ENCODE data around the gene RFNG. TPM values are rescaled to one million over a fixed set of nuclear protein-coding genes. Genes with fewer than 3 reads are reported as not detected.

The RFNG gene
- total RNA-seq, 1 experiment from 2014 or later: 35.1 TPM

- DNase-seq (ENCODE audit: low read depth): no peak
These were observed 23.4 kb downstream of the RFNG start for GRCh38 chr17:82028246-82028645.

- DNase-seq (ENCODE audit: low read depth): no peak
These were observed 26.1 kb downstream of the RFNG start for GRCh38 chr17:82025401-82026107.

GRCh38 chr17:82024859-82025258 lies 26.8 kb downstream of the RFNG start:
- no peak for DNase-seq (ENCODE audit: low read depth)

GRCh38 chr17:82023447-82024241 lies 28.0 kb downstream of the RFNG start:
- peak; percentile 49 for DNase-seq (ENCODE audit: low read depth)

GRCh38 chr17:82022981-82023446 lies 28.6 kb downstream of the RFNG start, which contains the start of gene LRRC45:
LRRC45 (plus strand) TSS chr17:82023305; CDS start chr17:82023644, 339 bp downstream.
- DNase-seq (ENCODE audit: low read depth): peak; percentile 99

- DNase-seq (ENCODE audit: low read depth): no peak
These were observed 29.2 kb downstream of the RFNG start, which contains the start of gene CENPX for GRCh38 chr17:82022310-82022980. CENPX (minus strand) TSS chr17:82022878; CDS start chr17:82022861, 17 bp downstream.

- no peak for DNase-seq (ENCODE audit: low read depth)
These were observed 29.7 kb downstream of the RFNG start for GRCh38 chr17:82021900-82022309.

GRCh38 chr17:82021107-82021899 lies 30.3 kb downstream of the RFNG start:
- DNase-seq (ENCODE audit: low read depth): peak; percentile 67

- DNase-seq (ENCODE audit: low read depth): no peak
These were observed 31.0 kb downstream of the RFNG start for GRCh38 chr17:82020572-82021106.

GRCh38 chr17:82019690-82020571 lies 31.7 kb downstream of the RFNG start:
- peak; percentile 27 for DNase-seq (ENCODE audit: low read depth)

- DNase-seq (ENCODE audit: low read depth): no peak
These were observed 32.5 kb downstream of the RFNG start for GRCh38 chr17:82018989-82019689.

GRCh38 chr17:82018152-82018988 lies 33.2 kb downstream of the RFNG start:
- no peak for DNase-seq (ENCODE audit: low read depth)

GRCh38 chr17:82017612-82018151 lies 33.9 kb downstream of the RFNG start:
- DNase-seq (ENCODE audit: low read depth): no peak

GRCh38 chr17:82016875-82017459 lies 34.6 kb downstream of the RFNG start:
- DNase-seq (ENCODE audit: low read depth): no peak

- no peak for DNase-seq (ENCODE audit: low read depth)
These were observed 35.3 kb downstream of the RFNG start for GRCh38 chr17:82016061-82016874.

- DNase-seq (ENCODE audit: low read depth): no peak
These were observed 36.2 kb downstream of the RFNG start for GRCh38 chr17:82015311-82015971.
